K562 (cell line): ENCODE measurements around the gene MPDZ. TPM values are rescaled to one million over a fixed set of nuclear protein-coding genes. Genes with fewer than 3 reads are reported as not detected.

Experiments used
- ATAC-seq: fragments of 200-7000 bp; cut with Tn5 transposase; 3 replicates; pipeline ENCODE4 v1.9.1; 2020; ENCODE audit warnings: moderate library complexity
- BruUV-seq: library from RNA; stranded (reverse); fragments of 400-500 nt; replicated peaks from 2 replicates; lab custom pipeline; 2021; lab: Mats Ljungman, UMichigan
- CTCF ChIA-PET: fragments of 300-600 bp; formaldehyde crosslinking; extraction: SDS; loops from one replicate; lab custom pipeline; 2021; ENCODE audit warnings: low intra/inter-chr PET ratio; lab: Yijun Ruan, JAX
- POLR2A ChIA-PET: fragments of 300-600, 350-650 bp; sonication (Branson Sonifier 250); formaldehyde crosslinking; extraction: SDS; loops from one replicate; lab custom pipeline; 2021; ENCODE audit warnings: antibody characterized with exemption, inconsistent platforms; lab: Yijun Ruan, JAX
- DNase-seq, 4 experiments: peaks; one replicate each; pipeline versions ENCODE4 v3.0.0 to v3.0.0-alpha.2; 2011 to 2018; ENCODE audit warnings: low spot score in 3 of 4, mixed read lengths in 3 of 4; ENCODE audit errors: extremely low read depth in 1 of 4
- FAIRE-seq: peaks from 2 replicates; lab custom pipeline; 2011; peaks lifted over from hg19 to GRCh38; lab: Jason Lieb, UNC
- H2AFZ ChIP-seq: 2 replicates; pipeline ENCODE4 v1.6.0; 2011; ENCODE audit warnings: low read depth, low read length, control low read depth, inconsistent platforms
- H3K27ac ChIP-seq: fragments of 200-600 bp; 3 replicates; pipeline ENCODE4 v1.8.0; 2011; ENCODE audit warnings: low read depth, mild to moderate bottlenecking, control low read depth, inconsistent platforms, low read length, moderate library complexity, mixed read lengths; ENCODE audit errors: extremely low read depth
- H3K27me3 ChIP-seq, 2 experiments: fragments of 300-600 bp in 1 of 2; 2 replicates in 1 of 2; 3 replicates in 1 of 2; pipeline versions ENCODE4 v1.6.0 to v1.8.0; 2011; ENCODE audit warnings: inconsistent platforms in 2 of 2, low read length in 2 of 2, mild to moderate bottlenecking in 1 of 2, mixed read lengths in 1 of 2, moderate library complexity in 1 of 2; ENCODE audit not compliant: control insufficient read depth in 2 of 2, insufficient read depth in 2 of 2
- H3K36me3 ChIP-seq: fragments of 300-600 bp; 3 replicates; pipeline ENCODE4 v1.8.0; 2011; ENCODE audit warnings: mild to moderate bottlenecking, low read length, inconsistent platforms; ENCODE audit not compliant: control insufficient read depth, insufficient read depth
- H3K4me1 ChIP-seq, 2 experiments: fragments of 200-600 bp in 1 of 2; replicated peaks in 1 of 2; 2 replicates in 1 of 2; 3 replicates in 1 of 2; pipeline versions ENCODE4 v1.5.1 to v1.8.0; 2011; ENCODE audit warnings: inconsistent platforms in 2 of 2, low read length in 2 of 2, mild to moderate bottlenecking in 1 of 2, mixed read lengths in 1 of 2, moderate library complexity in 1 of 2; ENCODE audit not compliant: control insufficient read depth in 2 of 2, insufficient read depth in 2 of 2
- H3K4me2 ChIP-seq: 2 replicates; pipeline ENCODE4 v1.6.1; 2011; ENCODE audit warnings: low read length, control low read depth, inconsistent platforms, mixed read lengths; ENCODE audit not compliant: insufficient read depth
- H3K4me3 ChIP-seq: fragments of 200-600 bp; sonication (generic), shearing (Covaris generic); 2 replicates; pipeline ENCODE4 v1.5.1; 2016; ENCODE audit warnings: control low read depth, inconsistent platforms
- H3K79me2 ChIP-seq: fragments of 200-600 bp; 3 replicates; pipeline ENCODE4 v1.8.0; 2011; ENCODE audit warnings: low read length, inconsistent platforms; ENCODE audit not compliant: control insufficient read depth, insufficient read depth
- H3K9ac ChIP-seq, 2 experiments: 2 replicates each; pipeline versions ENCODE4 v1.6.0 to v1.6.1; 2011; ENCODE audit warnings: low read depth in 2 of 2, low read length in 2 of 2, control low read depth in 1 of 2, inconsistent platforms in 1 of 2, mild to moderate bottlenecking in 1 of 2, mixed read lengths in 1 of 2; ENCODE audit not compliant: insufficient read depth in 1 of 2
- H3K9me1 ChIP-seq: one replicate; pipeline ENCODE4 v1.6.0; 2011; ENCODE audit warnings: inconsistent platforms, mild to moderate bottlenecking, low read length, moderate library complexity; ENCODE audit not compliant: control insufficient read depth, insufficient read depth
- H3K9me3 ChIP-seq: replicated peaks from 2 replicates; pipeline ENCODE4 v1.5.1; 2011; ENCODE audit warnings: low read depth, low read length, inconsistent platforms; ENCODE audit not compliant: control insufficient read depth, insufficient read depth
- H4K20me1 ChIP-seq: replicated peaks from 2 replicates; pipeline ENCODE4 v1.6.1; 2011; ENCODE audit warnings: low read length, inconsistent platforms, mixed read lengths; ENCODE audit not compliant: control insufficient read depth, insufficient read depth
- ARID3B ChIP-seq: fragments of 250-450 bp; sonication (Bioruptor Pico); IDR thresholded peaks from 2 replicates; pipeline ENCODE4 v1.4.0; 2020; ENCODE audit warnings: borderline replicate concordance
- COPS2 ChIP-seq: fragments of 450-650 bp; conservative IDR thresholded peaks from 2 replicates; pipeline ENCODE4 v1.6.1; 2016; ENCODE audit warnings: mild to moderate bottlenecking, moderate library complexity
- CREB3 ChIP-seq: fragments of 450-650 bp; conservative IDR thresholded peaks from 2 replicates; pipeline ENCODE4 v1.6.1; 2016; ENCODE audit warnings: missing genetic modification characterization, low read depth, mild to moderate bottlenecking, missing compliant biosample characterization, moderate library complexity
- FOXA1 ChIP-seq: fragments of 450-650 bp; IDR thresholded peaks from 2 replicates; pipeline ENCODE4 v1.6.1; 2016; ENCODE audit warnings: mild to moderate bottlenecking, borderline replicate concordance
- MEIS2 ChIP-seq: fragments of 450-650 bp; IDR thresholded peaks from 2 replicates; pipeline ENCODE4 v1.6.1; 2014; ENCODE audit warnings: mild to moderate bottlenecking; ENCODE audit not compliant: partially characterized antibody
- MLLT1 ChIP-seq, 2 experiments: fragments of 450-650 bp; IDR thresholded peaks; 2 replicates each; pipeline ENCODE4 v1.6.1; 2016
- NFIC ChIP-seq: fragments of 450-650 bp; IDR thresholded peaks from 2 replicates; pipeline ENCODE4 v1.6.1; 2017; ENCODE audit warnings: mild to moderate bottlenecking, inconsistent platforms
- ZBTB5 ChIP-seq: fragments of 450-650 bp; IDR thresholded peaks from 2 replicates; pipeline ENCODE4 v1.6.1; 2017; ENCODE audit warnings: antibody characterized with exemption
- ZNF280B ChIP-seq: fragments of 250-450 bp; sonication (Bioruptor Pico); IDR thresholded peaks from 2 replicates; pipeline ENCODE4 v1.5.1; 2021; ENCODE audit warnings: mild to moderate bottlenecking
- ZNF512 ChIP-seq: IDR thresholded peaks from 2 replicates; pipeline ENCODE4 v1.6.1; 2016; ENCODE audit warnings: missing genetic modification characterization, missing compliant biosample characterization
- WGBS: fragments of 100-300 bp; shearing (Covaris generic); methylation state at CpG from one replicate; pipeline ENCODE4 v1.1.6; 2016; ENCODE audit warnings: low coverage, mixed read lengths; ENCODE audit not compliant: insufficient coverage; ENCODE audit errors: missing lambda C conversion rate; 5-methylcytosine and 5-hydroxymethylcytosine counted together
- in situ Hi-C: fragments of 300-500 bp; cut with MboI; formaldehyde crosslinking; loops from 4 replicates; pipeline ENCODE4 v1.15.0; 2018; ENCODE audit warnings: inconsistent platforms, mixed read lengths
- intact Hi-C: fragments of 100-400 bp; cut with micrococcal nuclease; formaldehyde crosslinking; loops from 2 replicates; pipeline ENCODE4 v1.14.2; 2022
- polyA plus RNA-seq, 8 experiments: library from polyadenylated mRNA; depleted of rRNA in 4 of 8; stranded (reverse) in 5 of 8; unstranded in 3 of 8; fragments of >200 nt; fragmentation: Nextera tagmentation in 2 of 8; fragmentation: Illumina TruSeq in 1 of 8; extraction: Ambion mirVana in 2 of 8; extraction: Trizol in 1 of 8; gene quantifications; 2 replicates each; pipeline versions ENCODE4 v1.2.1 to v1.2.3, GENCODE V29; 2011 to 2014; ENCODE audit warnings: inconsistent platforms in 1 of 8, missing spikeins in 1 of 8
- total RNA-seq, 7 experiments: library from RNA; depleted of rRNA in 6 of 7; stranded (reverse); fragments of >200 nt in 6 of 7; fragmentation: Illumina TruSeq in 2 of 7; extraction: Trizol in 2 of 7; gene quantifications; 2 replicates each; pipeline versions ENCODE4 v1.2.1 to v1.2.3, GENCODE V29; 2011 to 2021; ENCODE audit warnings: low replicate concordance in 1 of 7

Gene MPDZ
- total and polyA plus RNA-seq, 9 of the 15 experiments (the other 6 are each of a cell fraction or from before 2014, with no cell fraction given): 3.9 to 13.2 (median 5.7) TPM

GRCh38 chr9:13269589-13270452 lies 9.7 kb downstream of the MPDZ start:
- DNase-seq (peak in 1 of 4 experiments; percentile 27), FAIRE-seq (peak; percentile 26), ATAC-seq (no peak)
- Histone ChIP-seq H3K27ac (no peak overlapping the region), H3K27me3 (no peaks in the 10 kb centered on the region), H3K9me1 (no peaks in the 10 kb centered on the region), H3K4me2 (no peak overlapping the region), H3K4me3 (no peak overlapping the region), H4K20me1 (no peaks in the 10 kb centered on the region), H3K4me1 (peaks cover 0 to 3% of the 10 kb centered on the region in 2 experiments; a peak in 2 of 5 replicates), H3K79me2 (no peaks in the 10 kb centered on the region; the same call in 2 of the 3 replicates), H3K9ac (no peak overlapping the region), H2AFZ (no peak overlapping the region), H3K9me3 (no peaks in the 10 kb centered on the region), H3K36me3 (no peaks in the 10 kb centered on the region)
- ChIA-PET CTCF (no interaction called here), POLR2A (no interaction called here)
- BruUV-seq: no TSS peak
- intact Hi-C loops: no loop called here
- 25% methylated on average over 5 of the region's 6 CpGs for WGBS
- in situ Hi-C loops: no loop called here
- no peak for TF ChIP-seq FOXA1
- no peak for TF ChIP-seq CREB3 (tag)
- no peak for TF ChIP-seq MLLT1 (IDR thresholded peaks at IDR 0.05)
- peak; percentile 76 for TF ChIP-seq NFIC
- TF ChIP-seq ZNF512 (tag): no peak
- no peak for TF ChIP-seq ZBTB5
- peak; percentile 44 for TF ChIP-seq MEIS2
- no peak for TF ChIP-seq ZNF280B (CRISPR knock-in tag)
- TF ChIP-seq ARID3B: no peak
- TF ChIP-seq COPS2: no peak
